Activated CD4-positive, alpha-beta T cell treated with anti-CD3 and anti-CD28 coated beads, Interleukin-2, amount 50 U/mL, for 4 hours (primary cell): ENCODE measurements around the gene SPTBN4.
"Not testable (repeated sequence)": the region's sequence is repeated elsewhere in the genome, so short reads cannot be mapped to it uniquely, and the experiment has no call there.

Experiments
- DNase-seq, 2 experiments: peaks; one replicate each; pipeline ENCODE4 v3.0.0-alpha.2; 2020

Gene SPTBN4

DNA sequence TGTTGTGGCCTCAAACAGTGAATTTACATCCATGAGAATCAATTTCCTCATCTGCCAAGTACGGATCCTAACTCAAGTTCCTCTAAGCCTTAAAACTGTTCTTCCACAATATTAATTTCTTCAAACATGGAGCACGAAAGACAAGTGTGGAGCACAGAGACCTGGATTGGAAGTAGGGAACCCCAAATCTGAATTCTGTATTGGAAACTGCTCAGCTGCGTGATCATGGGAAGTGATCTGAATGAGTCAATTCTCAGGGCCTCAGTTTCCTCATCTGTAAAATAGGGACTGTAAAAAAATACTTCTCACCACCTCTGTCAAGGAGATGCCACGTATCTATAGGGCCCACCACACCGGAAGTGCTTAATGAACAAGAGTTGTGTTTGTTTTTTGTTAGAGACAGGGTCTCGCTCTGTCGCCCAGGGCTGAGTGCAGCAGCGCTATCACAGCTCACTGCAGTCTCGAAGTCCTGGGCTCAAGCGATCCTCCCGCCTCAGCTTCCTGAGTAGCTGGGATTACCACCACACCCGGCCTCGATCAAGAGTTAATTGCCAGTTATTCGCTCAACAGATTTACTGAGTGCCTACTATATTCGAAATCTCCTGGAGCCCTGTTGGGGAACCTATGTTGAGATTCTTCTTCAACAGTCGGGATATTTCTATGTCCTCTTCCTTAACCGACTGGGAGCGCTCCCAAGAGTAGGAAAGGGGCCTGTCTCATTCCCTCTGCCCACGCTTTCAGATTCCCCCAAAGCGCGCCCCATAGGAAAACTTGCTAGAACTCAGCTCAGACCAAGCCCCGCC lies 24.3 kb upstream of the SPTBN4 start:
- DNase-seq = no peak

DNA sequence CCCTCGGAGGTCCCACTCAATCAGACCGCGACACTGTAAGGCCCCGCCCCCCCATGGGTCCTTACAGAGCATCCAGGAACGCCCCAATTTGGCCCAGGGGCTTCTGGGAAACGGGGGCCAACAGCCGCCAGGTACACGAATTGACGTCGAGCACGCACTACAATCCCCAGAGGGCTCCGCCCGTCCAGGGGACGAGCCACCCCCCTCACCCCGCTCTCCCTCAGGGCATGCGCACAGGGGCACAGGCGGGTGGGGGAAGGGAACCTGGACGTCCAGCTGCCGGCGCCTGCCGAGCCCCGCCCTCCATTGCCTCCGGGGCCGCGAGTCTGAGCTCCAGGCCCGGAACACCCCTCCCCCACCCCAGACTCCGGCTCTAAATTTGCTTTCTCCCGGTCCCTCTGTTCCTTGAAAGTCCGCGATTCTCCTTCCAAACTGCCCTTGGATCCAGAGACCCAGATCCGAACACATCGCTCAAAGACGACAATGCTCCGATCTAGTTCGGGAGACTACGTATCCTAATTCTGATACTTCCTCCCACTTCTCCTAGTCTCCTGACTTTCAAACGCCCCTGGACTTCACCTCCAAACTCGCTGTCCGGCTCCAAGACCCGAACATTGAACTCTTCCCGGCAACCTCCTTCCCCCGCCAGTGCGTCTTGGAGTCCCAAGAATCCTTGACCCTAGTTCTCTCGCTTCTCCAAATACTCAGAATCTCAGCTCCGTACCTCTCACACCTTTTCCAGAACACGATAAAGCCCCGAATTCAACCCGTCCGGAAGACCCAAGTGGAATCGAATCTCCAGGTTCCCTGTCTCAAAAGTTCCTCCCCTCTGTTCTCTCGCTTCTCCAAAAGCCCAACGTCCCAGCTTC lies 23.4 kb upstream of the SPTBN4 start:
- peak; percentile 99 for DNase-seq

GRCh38 chr19:40444000-40444824 lies 22.6 kb upstream of the SPTBN4 start, which contains the start of gene SERTAD3:
TSS of gene SERTAD3 (minus strand) at chr19:40444335. CDS start at chr19:40442080, 2,255 bp downstream.
- DNase-seq = peak; percentile 95

DNA sequence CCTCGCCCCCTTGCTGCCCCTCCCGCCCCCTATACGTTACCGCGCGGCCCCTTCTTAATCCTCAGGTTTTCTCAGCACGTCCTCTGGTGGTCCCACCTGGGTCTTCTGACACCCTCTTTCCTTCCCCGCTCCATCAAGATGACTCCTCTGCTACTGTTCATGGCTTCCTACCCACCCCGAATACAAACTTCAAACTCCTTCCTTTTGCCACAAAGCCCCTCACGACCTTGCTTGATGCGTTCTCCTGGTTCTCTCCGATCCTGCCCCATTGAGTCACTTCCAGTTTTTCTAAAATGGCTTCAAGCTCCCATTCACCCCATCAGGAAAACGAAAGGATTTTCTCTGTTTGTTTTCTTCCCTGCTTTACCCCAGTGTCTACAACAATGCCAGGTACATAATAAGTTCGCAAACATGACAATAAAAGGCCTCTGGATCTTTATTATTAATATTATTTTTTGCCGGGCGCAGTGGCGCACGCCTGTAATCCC lies 21.9 kb upstream of the SPTBN4 start:
- no peak for DNase-seq

DNA sequence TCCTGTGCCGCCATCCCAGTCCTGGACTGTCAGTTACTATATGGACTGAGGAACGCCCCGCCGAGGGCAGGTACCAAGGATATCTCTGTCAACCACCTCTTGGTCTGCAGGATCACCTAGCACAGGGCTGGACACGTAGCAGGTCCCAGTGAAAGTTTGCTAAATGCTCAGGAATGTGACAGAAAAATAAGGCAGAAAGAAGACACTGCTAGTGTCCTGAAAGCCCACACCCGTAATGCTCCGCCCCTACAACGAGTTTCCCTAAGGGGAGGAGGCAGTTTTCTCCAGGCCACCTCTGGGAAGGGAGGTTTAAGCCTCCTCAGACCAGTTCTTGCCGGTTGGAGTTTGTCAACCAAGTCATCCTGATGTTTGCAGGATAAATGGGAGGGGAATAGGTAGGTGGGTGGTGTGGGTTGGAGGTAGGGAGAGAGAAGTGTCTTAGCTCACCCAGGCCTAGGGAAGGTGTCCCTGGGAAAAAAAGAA lies 21.0 kb upstream of the SPTBN4 start:
- DNase-seq = no peak

- no peak for DNase-seq
Measured at GRCh38 chr19:40446263-40446784, 20.5 kb upstream of the SPTBN4 start.

DNA sequence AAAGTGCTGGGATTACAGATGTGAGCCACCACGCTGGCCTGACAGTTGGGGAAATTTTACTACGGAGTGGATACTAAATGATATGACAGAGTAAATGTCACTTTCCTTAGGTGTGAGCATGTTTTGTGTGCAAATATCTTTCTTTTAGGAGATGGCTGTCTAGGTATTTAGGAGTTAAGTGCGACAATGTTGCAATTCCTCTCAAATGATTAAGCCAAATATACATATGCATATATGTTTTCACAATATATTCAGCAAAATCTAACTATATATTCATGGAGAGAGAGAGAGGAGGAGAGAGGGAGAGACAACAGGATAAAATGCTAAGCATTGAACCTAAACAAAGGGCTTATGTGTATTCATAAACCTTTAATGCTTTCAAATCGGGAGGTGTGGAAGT lies 17.3 kb upstream of the SPTBN4 start:
- DNase-seq = no peak

- no peak for DNase-seq
Measured at GRCh38 chr19:40450664-40451063, 16.1 kb upstream of the SPTBN4 start.

- no peak for DNase-seq
Measured at GRCh38 chr19:40452016-40452415, 14.8 kb upstream of the SPTBN4 start.

DNA sequence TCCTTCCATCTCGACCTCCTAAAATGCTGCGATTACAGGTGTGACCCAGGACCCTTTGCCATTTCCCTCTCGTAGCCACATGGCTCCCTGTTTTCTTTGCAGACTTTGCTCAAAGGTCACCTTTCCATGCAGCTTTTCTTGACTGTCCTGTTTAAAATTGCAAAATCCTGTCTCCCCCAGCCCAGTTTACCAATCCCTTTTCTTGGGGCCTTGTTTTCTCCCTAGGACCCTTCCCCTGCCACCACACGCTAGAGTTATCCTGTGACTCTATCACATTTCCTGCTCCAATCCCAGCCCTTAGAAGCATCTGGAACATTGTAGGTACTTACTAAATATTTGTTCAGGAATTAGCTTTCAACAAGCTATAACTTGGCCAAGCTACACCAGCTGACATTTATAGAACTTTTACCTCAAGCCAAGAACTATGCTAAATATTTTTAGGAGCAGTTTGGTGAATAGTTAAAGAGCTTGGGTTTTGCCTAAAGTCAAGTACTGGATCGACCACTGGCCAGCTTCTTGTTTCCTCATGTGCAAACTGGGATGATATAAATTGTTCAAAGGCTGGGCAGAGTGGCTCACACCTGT lies 13.6 kb upstream of the SPTBN4 start:
- DNase-seq = no peak

GRCh38 chr19:40453943-40454342 lies 12.9 kb upstream of the SPTBN4 start:
- not testable (repeated sequence) for DNase-seq

- DNase-seq = no peak
Measured at GRCh38 chr19:40457048-40457447, 9.8 kb upstream of the SPTBN4 start.

- no peak for DNase-seq
Measured at GRCh38 chr19:40457953-40458596, 8.7 kb upstream of the SPTBN4 start.

- no peak for DNase-seq
Measured at GRCh38 chr19:40458597-40458974, 8.2 kb upstream of the SPTBN4 start.

GRCh38 chr19:40460185-40460584 lies 6.6 kb upstream of the SPTBN4 start:
- no peak for DNase-seq

GRCh38 chr19:40461669-40462221 lies 5.1 kb upstream of the SPTBN4 start:
- no peak for DNase-seq

- DNase-seq = not testable (repeated sequence)
Measured at GRCh38 chr19:40463587-40464037, 3.2 kb upstream of the SPTBN4 start.

- DNase-seq = peak; percentile 77 to 79
Measured at GRCh38 chr19:40464059-40465024, 2.5 kb upstream of the SPTBN4 start.

DNA sequence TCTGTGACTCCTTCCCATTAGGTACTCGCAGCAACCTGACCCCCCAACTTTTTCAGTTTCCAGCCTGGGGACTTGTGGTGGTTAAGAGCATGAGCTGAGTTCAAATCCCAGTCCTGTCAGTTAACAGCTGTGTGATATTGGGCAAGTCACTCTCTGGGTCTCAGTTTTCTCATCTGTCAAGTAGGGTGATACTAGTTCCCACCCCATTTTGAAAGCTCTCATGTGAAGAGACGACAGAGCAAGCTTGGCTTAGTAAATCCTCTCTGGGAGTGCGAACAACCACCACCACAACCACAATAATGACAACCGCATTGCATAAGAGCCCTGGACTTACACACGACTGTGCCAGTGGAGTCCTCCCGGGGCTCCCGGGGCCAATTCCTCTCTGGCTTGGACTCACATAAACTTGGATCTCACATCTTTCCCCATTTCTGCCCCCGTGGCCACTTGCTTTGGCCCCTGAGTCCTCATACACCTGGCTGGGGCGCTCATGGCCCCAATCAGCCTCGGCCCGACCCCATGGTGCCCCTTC lies 1.7 kb upstream of the SPTBN4 start:
- DNase-seq = no peak
